HCT116 (cell line): ENCODE measurements around the gene GLB1L. TPM values are rescaled to one million over a fixed set of nuclear protein-coding genes. Genes with fewer than 3 reads are reported as not detected.

Experiments
- ATAC-seq: fragments of 200-7000 bp; cut with Tn5 transposase; 2 replicates; pipeline ENCODE4 v1.9.1; 2020; ENCODE audit warnings: mild to moderate bottlenecking, moderate library complexity
- BruUV-seq: library from RNA; stranded (reverse); fragments of 400-500 nt; replicated peaks from 2 replicates; lab custom pipeline; 2021; lab: Mats Ljungman, UMichigan
- CTCF ChIA-PET: fragments of 300-600 bp; sonication (Branson Sonifier 250); formaldehyde crosslinking; loops from one replicate; lab custom pipeline; 2021; ENCODE audit warnings: antibody characterized with exemption; lab: Charles Lee
- POLR2A ChIA-PET: fragments of 300-600, 350-600 bp; sonication (Branson Sonifier 250); formaldehyde crosslinking; loops from one replicate; lab custom pipeline; 2021; ENCODE audit warnings: antibody characterized with exemption; lab: Charles Lee
- RAD21 ChIA-PET, 2 experiments: fragments of 300-600 bp; sonication (Branson Sonifier 250); formaldehyde crosslinking; loops; one replicate each; lab custom pipeline; 2023; ENCODE audit warnings: low total read pairs in 2 of 2; ENCODE audit not compliant: uncharacterized antibody in 2 of 2, unreplicated experiment in 2 of 2, low non-redundant PET in 1 of 2; lab: Charles Lee
- DNase-seq: peaks from one replicate; pipeline ENCODE4 v3.0.0-alpha.2; 2010; ENCODE audit warnings: low read depth, low spot score
- H2AFZ ChIP-seq: fragments of 200-600 bp; shearing (Covaris generic), sonication (generic); 2 replicates; pipeline ENCODE4 v1.6.1; 2017; ENCODE audit warnings: low read depth, mixed run types, mixed read lengths, antibody characterized with exemption, low read length; ENCODE audit not compliant: poor library complexity, severe bottlenecking
- H3K27ac ChIP-seq: 2 replicates; pipeline ENCODE4 v1.5.1; 2012; ENCODE audit warnings: low read depth, low read length
- H3K27me3 ChIP-seq: fragments of 200-600 bp; sonication (generic); 2 replicates; pipeline ENCODE4 v1.6.1; 2016; ENCODE audit warnings: mixed run types, low read length, mixed read lengths; ENCODE audit not compliant: insufficient read depth
- H3K36me3 ChIP-seq, 2 experiments: fragments of 200-500 bp in 1 of 2; fragments of 200-600 bp in 1 of 2; sonication (Bioruptor generic) in 1 of 2; sonication (generic) in 1 of 2; 2 replicates each; pipeline versions ENCODE4 v1.5.1 to v1.6.1; 2014 to 2016; ENCODE audit warnings: low read length in 2 of 2, inconsistent platforms in 1 of 2, mixed read lengths in 1 of 2, mixed run types in 1 of 2; ENCODE audit not compliant: insufficient read depth in 2 of 2, control insufficient read depth in 1 of 2
- H3K4me1 ChIP-seq, 2 experiments: fragments of 200-600 bp in 1 of 2; sonication (generic) in 1 of 2; 2 replicates each; pipeline versions ENCODE4 v1.5.1 to v1.6.1; 2012 to 2017; ENCODE audit warnings: low read length in 2 of 2, inconsistent platforms in 1 of 2, mild to moderate bottlenecking in 1 of 2, mixed read lengths in 1 of 2, mixed run types in 1 of 2, moderate library complexity in 1 of 2; ENCODE audit not compliant: insufficient read depth in 2 of 2, control insufficient read depth in 1 of 2
- H3K4me2 ChIP-seq: fragments of 200-600 bp; sonication (generic); 2 replicates; pipeline ENCODE4 v1.6.1; 2017; ENCODE audit warnings: mixed run types, low read length, mixed read lengths
- H3K4me3 ChIP-seq, 2 experiments: fragments of 200-600 bp in 1 of 2; sonication (generic) in 1 of 2; replicated peaks in 1 of 2; 2 replicates each; pipeline ENCODE4 v1.5.1; 2011 to 2016; ENCODE audit warnings: low read length in 2 of 2, control low read depth in 1 of 2, low read depth in 1 of 2, mild to moderate bottlenecking in 1 of 2, mixed read lengths in 1 of 2, mixed run types in 1 of 2
- H3K79me2 ChIP-seq: fragments of 200-600 bp; sonication (generic); 2 replicates; pipeline ENCODE4 v1.6.1; 2017; ENCODE audit warnings: mild to moderate bottlenecking, mixed run types, low read length, moderate library complexity, mixed read lengths; ENCODE audit not compliant: insufficient read depth
- H3K9ac ChIP-seq: fragments of 200-600 bp; sonication (generic); 2 replicates; pipeline ENCODE4 v1.6.1; 2016; ENCODE audit warnings: low read length, mixed read lengths
- H3K9me2 ChIP-seq: fragments of 200-600 bp; sonication (generic), shearing (Covaris generic); 2 replicates; pipeline ENCODE4 v1.6.1; 2017; ENCODE audit warnings: mixed run types, mild to moderate bottlenecking, moderate library complexity; ENCODE audit not compliant: insufficient read depth
- H3K9me3 ChIP-seq, 2 experiments: fragments of 200-500 bp in 1 of 2; fragments of 200-600 bp in 1 of 2; sonication (Bioruptor generic) in 1 of 2; sonication (generic) in 1 of 2; 2 replicates each; pipeline ENCODE4 v1.6.1; 2014 to 2017; ENCODE audit warnings: low read length in 2 of 2, mixed read lengths in 2 of 2, inconsistent platforms in 1 of 2, low read depth in 1 of 2, mild to moderate bottlenecking in 1 of 2, mixed run types in 1 of 2, moderate library complexity in 1 of 2; ENCODE audit not compliant: control insufficient read depth in 1 of 2, insufficient read depth in 1 of 2
- H4K20me1 ChIP-seq: fragments of 200-600 bp; sonication (generic), shearing (Covaris generic); 2 replicates; pipeline ENCODE4 v1.6.1; 2017; ENCODE audit warnings: mixed run types, mild to moderate bottlenecking, moderate library complexity; ENCODE audit not compliant: insufficient read depth
- ATF3 ChIP-seq: IDR thresholded peaks from 2 replicates; pipeline ENCODE4 v1.6.1; 2012
- CBX3 ChIP-seq: IDR thresholded peaks from 2 replicates; pipeline ENCODE4 v1.6.1; 2012; ENCODE audit warnings: low read depth
- CTCF ChIP-seq, 3 experiments: fragments of 200-600 bp in 1 of 3; sonication (generic) in 1 of 3; IDR thresholded peaks in 2 of 3; conservative IDR thresholded peaks in 1 of 3; 2 replicates each; pipeline ENCODE4 v1.5.1; 2012 to 2017; ENCODE audit warnings: low read depth in 2 of 3, low read length in 2 of 3, antibody characterized with exemption in 1 of 3, borderline replicate concordance in 1 of 3, control low read depth in 1 of 3, mild to moderate bottlenecking in 1 of 3, mixed read lengths in 1 of 3, mixed run types in 1 of 3, moderate library complexity in 1 of 3; ENCODE audit not compliant: insufficient read depth in 1 of 3
- ELF1 ChIP-seq: IDR thresholded peaks from 2 replicates; pipeline ENCODE4 v1.6.1; 2012; ENCODE audit warnings: low read depth, borderline replicate concordance
- EZH2phosphoT487 ChIP-seq: fragments of 200-600 bp; IDR thresholded peaks from 2 replicates; pipeline ENCODE4 v1.6.1; 2018; ENCODE audit warnings: antibody characterized with exemption, borderline replicate concordance
- FOSL1 ChIP-seq: IDR thresholded peaks from 2 replicates; pipeline ENCODE4 v1.6.1; 2012; ENCODE audit warnings: low read depth
- POLR2A ChIP-seq: IDR thresholded peaks from 2 replicates; pipeline ENCODE4 v1.7.0; 2011; ENCODE audit warnings: borderline replicate concordance; ENCODE audit not compliant: insufficient read depth, insufficient read length; ENCODE audit errors: extremely low read depth
- POLR2AphosphoS5 ChIP-seq: IDR thresholded peaks from 2 replicates; pipeline ENCODE4 v1.6.1; 2011; ENCODE audit warnings: mild to moderate bottlenecking, low read depth, low read length, moderate library complexity
- RAD21 ChIP-seq: IDR thresholded peaks from 2 replicates; pipeline ENCODE4 v1.6.1; 2012; ENCODE audit warnings: low read depth, mild to moderate bottlenecking
- SP1 ChIP-seq: IDR thresholded peaks from 2 replicates; pipeline ENCODE4 v1.6.1; 2012; ENCODE audit warnings: low read depth
- SRF ChIP-seq: IDR thresholded peaks from 2 replicates; pipeline ENCODE4 v1.6.1; 2012; ENCODE audit warnings: low read depth
- YY1 ChIP-seq: IDR thresholded peaks from 2 replicates; pipeline ENCODE4 v1.6.1; 2011; ENCODE audit warnings: low read length, low read depth, moderate library complexity, mild to moderate bottlenecking; ENCODE audit not compliant: insufficient replicate concordance; ENCODE audit errors: extremely low read depth
- ZBTB33 ChIP-seq: IDR thresholded peaks from 2 replicates; pipeline ENCODE4 v1.6.1; 2011; ENCODE audit warnings: mild to moderate bottlenecking, low read length, moderate library complexity; ENCODE audit not compliant: insufficient replicate concordance; ENCODE audit errors: extremely low read depth
- ZFX ChIP-seq: fragments of 450-650 bp; IDR thresholded peaks from 2 replicates; pipeline ENCODE4 v1.6.1; 2017
- ZNF274 ChIP-seq: fragments of 200-500 bp; sonication (Bioruptor generic); IDR thresholded peaks from 2 replicates; pipeline ENCODE4 v1.6.1; 2014; ENCODE audit warnings: mild to moderate bottlenecking, low read depth, low read length, inconsistent platforms
- intact Hi-C: fragments of 100-400 bp; cut with micrococcal nuclease; formaldehyde crosslinking; loops from 2 replicates; pipeline ENCODE4 v1.10.0; 2022
- total RNA-seq: library from RNA; stranded (reverse); gene quantifications from one replicate; pipeline ENCODE4 v1.2.1, GENCODE V29; 2021; ENCODE audit not compliant: unreplicated experiment

GLB1L gene
- total RNA-seq, 1 experiment from 2014 or later, result 6.6 TPM

- Histone ChIP-seq H2AFZ (no peak overlapping the region), H3K9me2 (no peaks in the 10 kb centered on the region), H3K27me3 (no peaks in the 10 kb centered on the region), H3K9me3 (no peaks in the 10 kb centered on the region), H3K36me3 (peaks cover 0 to 5% of the 10 kb centered on the region in 2 experiments; a peak in 3 of 4 replicates), H3K4me3 (no peak overlapping the region), H3K4me1 (peaks cover 8 to 19% of the 10 kb centered on the region in 2 experiments), H3K9ac (no peak overlapping the region), H3K27ac (no peak overlapping the region), H4K20me1 (no peaks in the 10 kb centered on the region), H3K79me2 (peaks cover 14% of the 10 kb centered on the region; the same call in 1 of the 2 replicates), H3K4me2 (no peak overlapping the region)
- DNase-seq (no peak), ATAC-seq (no peak)
- CTCF ChIA-PET, result no interaction called here
- POLR2A ChIA-PET, result no interaction called here
- intact Hi-C loops, result no loop called here
- RAD21 ChIA-PET, result no interaction called here
- BruUV-seq, result no TSS peak
- TF ChIP-seq CBX3, result no peak
- TF ChIP-seq ZFX, result no peak
- TF ChIP-seq ZNF274, result no peak
- no peak for TF ChIP-seq ZBTB33
- no peak for TF ChIP-seq EZH2phosphoT487
- no peak for TF ChIP-seq FOSL1
- TF ChIP-seq CTCF (IDR thresholded peaks at IDR 0.05 in 2 of 3, conservative IDR thresholded peaks at IDR 0.05 in 1 of 3; ENCODE audit: borderline replicate concordance in 1 of 3, insufficient read depth in 1 of 3, low read depth in 2 of 3, low read length in 2 of 3), result no peak
- TF ChIP-seq POLR2AphosphoS5, result no peak
- no peak for TF ChIP-seq POLR2A
- TF ChIP-seq ATF3, result no peak
- TF ChIP-seq YY1, result no peak
- no peak for TF ChIP-seq SP1
- no peak for TF ChIP-seq ELF1
- no peak for TF ChIP-seq RAD21
- TF ChIP-seq SRF, result no peak
Measured at GRCh38 chr2:219243291-219243761, 1.9 kb downstream of the GLB1L start.
